CD4-positive, alpha-beta T cell treated with Interleukin-15 for 1 hour (primary cell): Measurements from ENCODE around the gene KLK3.
"Not testable (repeated sequence)": the region's sequence is repeated elsewhere in the genome, so short reads cannot be mapped to it uniquely, and the experiment has no call there.

Source experiments
- DNase-seq: peaks from one replicate; pipeline ENCODE4 v3.0.0-alpha.2; 2020

Gene KLK3

DNA sequence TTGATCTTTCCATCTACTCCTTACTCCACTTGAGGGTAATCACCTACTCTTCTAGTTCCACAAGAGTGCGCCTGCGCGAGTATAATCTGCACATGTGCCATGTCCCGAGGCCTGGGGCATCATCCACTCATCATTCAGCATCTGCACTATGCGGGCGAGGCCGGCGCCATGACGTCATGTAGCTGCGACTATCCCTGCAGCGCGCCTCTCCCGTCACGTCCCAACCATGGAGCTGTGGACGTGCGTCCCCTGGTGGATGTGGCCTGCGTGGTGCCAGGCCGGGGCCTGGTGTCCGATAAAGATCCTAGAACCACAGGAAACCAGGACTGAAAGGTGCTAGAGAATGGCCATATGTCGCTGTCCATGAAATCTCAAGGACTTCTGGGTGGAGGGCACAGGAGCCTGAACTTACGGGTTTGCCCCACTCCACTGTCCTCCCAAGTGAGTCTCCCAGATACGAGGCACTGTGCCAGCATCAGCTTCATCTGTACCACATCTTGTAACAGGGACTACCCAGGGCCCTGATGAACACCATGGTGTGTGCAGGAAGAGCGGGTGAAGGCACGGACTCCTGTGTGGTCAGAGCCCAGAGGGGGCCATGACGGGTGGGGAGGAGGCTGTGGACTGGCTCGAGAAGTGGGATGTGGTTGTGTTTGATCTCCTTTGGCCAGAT, 15.8 kb downstream of the KLK3 start:
- no peak for DNase-seq

DNA sequence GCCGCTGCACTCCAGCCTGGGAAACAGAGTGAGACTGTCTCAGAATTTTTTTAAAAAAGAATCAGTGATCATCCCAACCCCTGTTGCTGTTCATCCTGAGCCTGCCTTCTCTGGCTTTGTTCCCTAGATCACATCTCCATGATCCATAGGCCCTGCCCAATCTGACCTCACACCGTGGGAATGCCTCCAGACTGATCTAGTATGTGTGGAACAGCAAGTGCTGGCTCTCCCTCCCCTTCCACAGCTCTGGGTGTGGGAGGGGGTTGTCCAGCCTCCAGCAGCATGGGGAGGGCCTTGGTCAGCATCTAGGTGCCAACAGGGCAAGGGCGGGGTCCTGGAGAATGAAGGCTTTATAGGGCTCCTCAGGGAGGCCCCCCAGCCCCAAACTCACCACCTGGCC, 18.3 kb downstream of the KLK3 start, which contains the start of gene KLK2:
TSS of gene KLK2 (plus strand) at position 384 of the 400 bp plus-strand sequence. CDS start 35 bp downstream, outside the sequence.
- DNase-seq = no peak

DNA sequence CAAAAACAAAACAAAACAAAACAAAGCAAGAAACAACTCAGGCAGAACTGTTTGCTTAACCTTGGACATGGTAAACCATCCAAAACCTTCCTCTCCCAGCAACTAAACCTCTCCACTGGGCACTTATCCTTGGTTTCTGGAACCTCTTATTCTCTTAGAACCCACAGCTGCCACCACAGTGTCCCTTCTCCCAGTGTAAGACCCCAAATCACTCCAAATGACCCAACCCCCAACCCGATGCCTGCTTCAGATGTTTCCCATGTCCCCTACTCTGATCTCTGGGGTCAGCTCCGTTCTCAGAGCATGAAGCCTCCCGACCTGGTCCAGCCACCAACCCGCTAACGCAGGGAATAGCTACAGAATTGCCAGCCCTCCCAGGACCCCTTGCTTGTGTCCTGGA, 19.5 kb downstream of the KLK3 start:
- no peak for DNase-seq

DNA sequence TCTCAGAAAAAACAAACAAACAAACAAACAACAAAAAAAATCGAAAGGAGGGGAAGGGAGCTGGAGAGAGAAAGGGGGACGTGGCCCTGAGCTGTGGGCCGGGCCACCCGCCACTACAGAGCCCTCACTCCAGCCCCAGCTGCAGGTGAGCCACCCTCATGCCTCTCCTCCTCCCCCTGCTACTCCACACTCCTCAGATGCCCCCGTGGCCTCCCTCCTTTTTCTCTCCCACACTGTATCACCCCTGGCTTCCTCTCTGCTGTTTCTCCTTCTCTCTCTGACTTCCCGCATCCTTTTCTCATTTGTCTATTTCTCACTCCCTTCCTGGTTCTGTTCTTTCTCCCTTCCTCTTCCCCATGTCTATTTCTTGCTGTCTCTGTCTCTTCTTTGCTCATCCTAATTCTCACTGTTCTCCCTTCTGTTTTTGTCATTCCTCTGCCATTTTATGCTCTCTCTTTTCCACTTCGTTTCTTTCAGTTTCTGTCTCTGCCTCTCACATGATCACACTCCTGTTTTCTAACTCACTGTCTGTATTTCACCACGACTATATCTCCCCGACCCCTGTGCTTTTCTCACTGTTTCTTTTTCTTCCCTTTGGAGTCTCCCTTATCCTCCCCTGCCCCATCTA, 21.2 kb downstream of the KLK3 start:
- no peak for DNase-seq

DNA sequence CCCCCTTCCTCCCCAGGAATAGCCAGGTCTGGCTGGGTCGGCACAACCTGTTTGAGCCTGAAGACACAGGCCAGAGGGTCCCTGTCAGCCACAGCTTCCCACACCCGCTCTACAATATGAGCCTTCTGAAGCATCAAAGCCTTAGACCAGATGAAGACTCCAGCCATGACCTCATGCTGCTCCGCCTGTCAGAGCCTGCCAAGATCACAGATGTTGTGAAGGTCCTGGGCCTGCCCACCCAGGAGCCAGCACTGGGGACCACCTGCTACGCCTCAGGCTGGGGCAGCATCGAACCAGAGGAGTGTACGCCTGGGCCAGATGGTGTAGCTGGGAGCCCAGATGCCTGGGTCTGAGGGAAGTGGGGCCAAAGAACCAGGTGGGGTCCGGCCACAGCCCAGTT, 21.7 kb downstream of the KLK3 start:
- no peak for DNase-seq

DNA sequence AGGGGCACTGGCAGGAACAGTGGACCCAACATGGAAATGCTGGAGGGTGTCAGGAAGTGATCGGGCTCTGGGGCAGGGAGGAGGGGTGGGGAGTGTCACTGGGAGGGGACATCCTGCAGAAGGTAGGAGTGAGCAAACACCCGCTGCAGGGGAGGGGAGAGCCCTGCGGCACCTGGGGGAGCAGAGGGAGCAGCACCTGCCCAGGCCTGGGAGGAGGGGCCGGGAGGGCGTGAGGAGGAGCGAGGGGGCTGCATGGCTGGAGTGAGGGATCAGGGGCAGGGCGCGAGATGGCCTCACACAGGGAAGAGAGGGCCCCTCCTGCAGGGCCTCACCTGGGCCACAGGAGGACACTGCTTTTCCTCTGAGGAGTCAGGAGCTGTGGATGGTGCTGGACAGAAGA, 22.6 kb downstream of the KLK3 start:
- DNase-seq = no peak

DNA sequence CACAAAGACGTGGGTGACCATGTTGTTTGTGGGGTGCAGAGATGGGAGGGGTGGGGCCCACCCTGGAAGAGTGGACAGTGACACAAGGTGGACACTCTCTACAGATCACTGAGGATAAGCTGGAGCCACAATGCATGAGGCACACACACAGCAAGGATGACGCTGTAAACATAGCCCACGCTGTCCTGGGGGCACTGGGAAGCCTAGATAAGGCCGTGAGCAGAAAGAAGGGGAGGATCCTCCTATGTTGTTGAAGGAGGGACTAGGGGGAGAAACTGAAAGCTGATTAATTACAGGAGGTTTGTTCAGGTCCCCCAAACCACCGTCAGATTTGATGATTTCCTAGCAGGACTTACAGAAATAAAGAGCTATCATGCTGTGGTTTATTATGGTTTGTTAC, 24.1 kb downstream of the KLK3 start:
- DNase-seq = no peak

DNA sequence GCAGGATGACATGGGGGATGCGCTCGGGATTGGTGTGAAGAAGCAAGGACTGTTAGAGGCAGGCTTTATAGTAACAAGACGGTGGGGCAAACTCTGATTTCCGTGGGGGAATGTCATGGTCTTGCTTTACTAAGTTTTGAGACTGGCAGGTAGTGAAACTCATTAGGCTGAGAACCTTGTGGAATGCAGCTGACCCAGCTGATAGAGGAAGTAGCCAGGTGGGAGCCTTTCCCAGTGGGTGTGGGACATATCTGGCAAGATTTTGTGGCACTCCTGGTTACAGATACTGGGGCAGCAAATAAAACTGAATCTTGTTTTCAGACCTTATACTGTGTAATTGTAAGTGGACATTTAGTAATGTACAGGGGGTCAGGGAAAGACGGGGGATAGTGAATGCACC, 25.5 kb downstream of the KLK3 start:
- no peak for DNase-seq

DNA sequence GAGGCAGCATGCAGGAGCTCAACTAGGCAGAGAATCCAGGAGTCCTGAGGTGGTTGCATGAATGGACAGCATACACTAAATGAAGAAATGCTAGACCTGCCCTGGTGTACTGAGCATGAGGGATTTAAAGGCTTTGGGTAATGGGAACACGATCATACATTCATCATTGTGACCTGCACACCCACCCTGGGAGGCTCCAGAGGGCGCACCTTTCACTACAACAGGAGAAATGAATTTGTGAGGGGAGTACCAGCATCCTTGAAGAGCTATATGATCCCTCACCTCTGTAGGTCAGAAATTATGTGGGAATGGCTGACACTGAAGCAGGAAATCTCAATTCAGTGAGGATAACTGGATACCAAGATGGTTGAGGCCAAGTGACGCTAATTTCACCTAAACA, 27.5 kb downstream of the KLK3 start:
- no peak for DNase-seq

DNA sequence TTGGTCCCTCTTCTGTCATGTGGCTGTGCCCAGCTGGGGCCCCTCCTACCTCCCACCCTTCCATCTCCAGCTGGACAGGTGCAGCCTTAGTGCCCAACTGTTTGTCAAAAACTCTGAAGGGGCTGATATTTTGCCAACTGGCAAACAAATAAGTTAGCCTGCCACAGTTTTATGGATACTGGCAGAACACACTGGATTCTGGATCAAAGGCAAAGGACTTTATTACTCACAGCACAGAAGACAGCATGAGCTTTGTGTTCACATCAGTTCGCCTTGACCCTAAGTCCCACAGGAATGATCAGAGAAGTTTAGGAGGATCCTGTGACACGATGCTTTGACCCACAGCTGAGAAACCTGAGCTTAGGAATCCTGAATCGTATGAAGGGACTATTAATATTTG, 34.9 kb downstream of the KLK3 start:
- no peak for DNase-seq

DNA sequence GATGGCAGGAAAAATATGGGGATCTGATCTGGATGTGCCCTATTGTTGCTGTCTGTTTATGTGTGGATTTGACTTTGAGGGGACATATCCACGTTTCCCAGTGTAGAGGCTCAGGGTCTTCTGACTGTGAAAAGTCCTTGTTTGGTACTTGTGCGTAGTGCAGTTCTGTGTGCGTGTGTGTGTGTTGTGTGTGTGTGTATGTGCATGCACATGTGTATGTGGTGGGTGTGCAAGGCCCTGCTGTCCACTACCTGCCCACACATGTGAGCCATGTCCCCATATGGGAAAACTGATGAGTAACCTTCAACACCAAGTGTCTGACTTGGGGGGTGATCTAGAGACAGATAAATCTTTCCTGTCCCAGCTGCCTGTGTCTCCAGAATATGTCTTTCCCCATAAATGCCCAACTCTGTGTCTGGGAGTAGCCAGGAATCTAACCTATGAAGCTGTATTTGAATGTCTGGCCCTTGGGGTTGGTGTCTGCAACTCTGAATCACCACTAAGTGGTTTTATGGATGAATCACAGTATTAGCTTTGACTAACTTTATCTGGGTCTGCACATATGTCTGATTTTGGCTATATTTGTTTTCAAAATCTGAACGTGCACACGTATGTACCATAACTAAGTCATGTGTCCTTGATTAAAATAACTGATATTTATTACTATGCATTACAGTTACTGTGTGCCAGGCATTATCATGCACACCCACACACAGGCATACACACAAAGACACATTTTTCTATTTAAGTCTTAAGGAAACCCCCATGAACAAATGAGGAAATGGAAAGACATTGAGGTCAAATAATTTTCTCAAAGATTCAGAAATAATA, 35.9 kb downstream of the KLK3 start:
- DNase-seq = no peak

DNA sequence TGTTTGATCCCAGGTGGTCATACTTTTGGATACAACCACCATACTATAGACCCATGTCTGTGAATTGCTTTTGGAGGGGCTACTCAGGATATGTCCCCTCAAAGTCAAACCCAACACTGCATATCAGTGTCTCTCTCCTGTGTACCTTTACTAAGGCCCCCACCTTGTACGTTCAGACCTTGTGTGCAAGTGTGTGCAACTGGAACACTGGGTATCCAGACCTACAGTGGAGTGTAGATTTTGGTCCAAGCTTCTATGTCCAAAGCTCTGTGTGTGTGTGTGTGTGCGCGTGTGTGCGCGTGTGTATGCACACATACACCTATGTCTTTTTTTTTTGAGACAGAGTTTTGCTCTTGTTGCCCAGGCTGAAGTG, 36.5 kb downstream of the KLK3 start:
- no peak for DNase-seq

DNA sequence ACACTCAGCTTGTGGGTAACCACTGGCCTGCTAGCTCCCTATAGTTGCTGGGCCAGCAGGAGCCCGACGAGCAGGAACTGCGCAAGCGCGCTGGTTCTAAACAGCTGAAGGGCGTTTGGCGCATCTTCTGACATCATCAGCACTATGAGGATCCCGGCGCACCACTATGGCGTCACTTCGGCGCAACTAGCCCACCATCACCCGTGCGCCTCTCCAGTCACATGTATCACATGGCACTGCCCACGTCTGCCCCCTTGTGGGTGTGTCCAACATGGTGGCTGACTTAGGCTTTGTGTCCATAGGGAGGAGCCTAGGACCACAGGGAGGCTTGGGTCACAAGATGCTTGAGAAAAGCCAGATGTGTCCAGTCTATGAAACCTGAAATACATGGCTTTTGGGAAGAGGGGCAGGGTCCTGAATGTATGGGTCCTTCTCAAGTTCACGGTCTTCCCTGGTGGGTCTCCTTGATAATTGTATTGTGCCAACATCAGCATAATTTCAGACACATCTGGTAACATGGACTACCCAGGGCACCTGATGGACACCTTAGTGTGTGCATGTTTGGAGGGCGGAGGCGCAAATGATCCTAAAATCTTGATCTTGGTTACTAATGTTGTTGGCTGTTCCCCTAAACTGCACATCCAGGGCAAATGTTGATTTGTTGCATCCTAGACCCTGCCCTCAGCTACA, 38.5 kb downstream of the KLK3 start:
- no peak for DNase-seq

DNA sequence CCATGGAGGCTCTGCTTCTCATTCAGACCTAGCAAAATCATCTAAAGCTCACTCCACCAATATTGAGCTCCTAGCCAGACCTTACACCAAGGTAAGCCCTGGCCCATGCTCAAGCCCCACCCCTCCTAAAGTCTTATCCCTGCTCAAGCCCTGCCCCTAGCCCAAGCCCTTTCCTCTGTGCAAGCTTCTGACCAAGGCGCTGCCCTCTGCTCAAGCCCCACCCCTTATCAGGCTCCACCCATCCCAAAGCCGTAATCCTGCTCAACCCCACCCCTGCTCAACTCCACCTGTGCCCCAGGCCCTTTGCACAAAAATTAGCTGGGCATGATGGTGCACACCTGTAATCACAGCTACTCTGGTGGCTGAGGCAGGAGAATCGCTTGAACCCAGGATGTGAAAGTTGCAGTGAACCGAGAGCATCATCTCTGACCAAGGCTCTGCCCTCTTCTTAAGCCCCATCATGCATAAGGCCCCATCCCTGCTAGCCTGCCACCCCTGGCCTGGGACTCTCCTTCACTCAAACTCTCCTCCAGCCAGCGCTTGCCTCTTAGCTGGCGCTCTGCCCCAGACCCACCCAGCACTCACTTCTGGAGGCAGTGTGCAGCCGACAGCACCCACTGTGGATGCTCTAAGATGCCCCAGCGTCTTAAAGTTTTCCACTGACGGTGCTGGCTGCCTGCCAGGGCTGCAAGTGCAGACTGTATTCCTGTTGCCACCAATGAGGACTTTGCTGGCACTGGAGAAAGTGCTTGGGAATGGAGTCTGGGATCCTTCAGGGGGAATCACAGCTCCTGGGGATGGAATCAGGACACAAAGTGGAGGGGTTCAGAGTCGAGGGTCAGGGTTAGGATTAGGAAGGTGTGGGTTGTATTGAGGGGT, 40.0 kb downstream of the KLK3 start:
- no peak for DNase-seq

DNA sequence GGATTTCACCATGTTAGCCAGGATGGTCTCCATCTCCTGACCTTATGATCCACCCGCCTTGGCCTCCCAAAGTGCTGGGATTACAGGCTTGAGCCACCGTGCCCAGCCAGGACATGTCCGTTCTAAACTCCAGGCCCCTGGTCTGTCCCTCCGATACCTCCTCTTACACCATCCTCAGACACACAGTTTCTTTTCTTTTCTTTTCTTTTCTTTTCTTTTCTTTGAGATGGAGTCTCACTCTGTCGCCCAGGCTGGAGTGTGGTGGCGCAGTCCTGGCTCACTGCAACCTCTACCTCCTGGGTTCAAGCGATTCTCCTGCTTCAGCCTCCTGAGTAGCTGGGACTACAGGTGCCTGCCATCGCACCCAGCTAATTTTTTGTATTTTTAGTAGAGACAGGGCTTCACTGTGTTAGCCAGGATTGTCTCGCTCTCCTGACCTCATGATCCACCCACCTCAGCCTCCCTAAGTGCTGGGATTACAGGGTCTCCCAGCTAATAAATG, 41.4 kb downstream of the KLK3 start:
- not testable (repeated sequence) for DNase-seq

DNA sequence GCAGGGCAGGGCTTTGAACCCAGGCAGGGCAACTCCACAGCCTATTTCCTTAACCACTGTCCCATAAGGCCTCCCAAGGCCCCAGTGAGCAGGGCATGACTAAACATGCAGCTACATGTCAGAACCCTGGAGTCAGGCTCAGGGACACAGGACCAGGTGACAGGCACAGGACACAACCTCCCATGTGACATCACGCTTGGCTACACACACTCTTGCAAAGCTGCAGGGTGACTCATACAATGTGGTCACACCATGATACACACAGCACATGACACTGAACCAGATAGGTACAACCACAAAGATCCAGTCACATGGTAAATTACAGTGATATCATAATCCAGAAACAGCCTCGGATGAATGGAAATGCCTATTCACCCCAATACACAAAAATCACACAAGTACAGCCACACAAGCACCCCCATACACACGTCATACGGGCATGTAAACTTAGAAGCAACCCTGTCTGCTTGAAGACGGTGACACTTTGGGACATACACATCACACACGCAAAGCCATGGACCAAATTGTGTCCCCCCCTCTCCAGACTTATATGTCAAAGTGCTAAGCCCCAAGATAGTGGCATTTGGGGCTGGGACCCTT, 42.0 kb downstream of the KLK3 start:
- DNase-seq = peak; percentile 53

DNA sequence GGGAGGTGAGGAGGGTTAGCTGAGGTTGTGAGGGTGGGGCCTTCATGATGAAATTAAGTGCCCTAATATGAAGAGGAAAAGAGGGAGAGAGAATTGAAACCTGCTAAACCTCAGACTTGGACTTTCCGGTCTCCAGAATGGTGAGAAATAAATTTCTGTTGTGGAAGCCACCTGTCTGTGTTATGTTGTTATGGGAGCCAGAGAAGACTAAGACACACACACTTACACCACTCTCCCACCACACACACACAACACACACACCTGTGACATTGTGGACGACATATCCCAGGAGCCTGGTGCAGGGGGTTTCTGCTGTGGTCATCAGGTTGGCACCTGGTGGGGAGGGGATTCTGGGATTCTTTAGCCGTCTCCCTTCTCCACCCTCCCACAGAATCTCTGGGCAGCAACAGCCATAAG, 42.5 kb downstream of the KLK3 start:
- DNase-seq = no peak

DNA sequence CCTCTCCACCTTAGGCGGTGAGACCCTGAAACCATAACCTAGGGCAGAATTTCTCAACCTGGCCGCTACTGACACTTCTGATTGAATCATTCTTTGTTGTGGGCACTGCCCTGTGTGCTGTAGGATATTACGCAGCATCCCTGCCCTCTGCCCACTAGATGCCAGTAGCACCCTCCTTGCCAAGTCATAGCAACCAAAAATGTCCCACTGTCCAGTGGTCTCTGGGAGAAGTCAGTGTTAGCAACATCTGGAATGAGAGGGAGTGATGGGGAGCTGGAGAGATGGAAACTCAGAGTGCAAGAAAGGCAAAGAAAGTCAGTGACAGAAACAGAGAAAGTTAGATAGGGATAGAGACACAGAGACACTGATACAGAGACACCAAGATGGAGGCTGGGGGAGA, 42.9 kb downstream of the KLK3 start:
- no peak for DNase-seq

DNA sequence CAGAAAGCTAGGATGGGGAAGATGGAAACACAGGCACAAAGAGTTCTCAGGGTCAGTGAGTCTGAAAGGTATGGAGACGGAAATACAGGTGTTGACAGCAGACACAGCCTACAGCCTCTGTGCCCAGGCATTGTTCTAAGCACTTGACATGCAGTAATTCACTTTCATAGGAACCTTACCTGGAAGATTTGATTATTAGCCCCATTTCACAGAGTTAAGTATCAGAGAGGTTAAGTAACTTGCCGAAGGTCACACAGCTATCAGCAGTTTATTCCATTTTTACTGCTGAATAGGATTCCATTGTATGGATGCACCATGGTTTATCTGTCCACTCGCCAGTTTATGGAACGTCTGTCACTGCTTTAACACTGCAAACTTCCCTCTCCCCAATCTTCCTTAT, 43.3 kb downstream of the KLK3 start:
- no peak for DNase-seq

DNA sequence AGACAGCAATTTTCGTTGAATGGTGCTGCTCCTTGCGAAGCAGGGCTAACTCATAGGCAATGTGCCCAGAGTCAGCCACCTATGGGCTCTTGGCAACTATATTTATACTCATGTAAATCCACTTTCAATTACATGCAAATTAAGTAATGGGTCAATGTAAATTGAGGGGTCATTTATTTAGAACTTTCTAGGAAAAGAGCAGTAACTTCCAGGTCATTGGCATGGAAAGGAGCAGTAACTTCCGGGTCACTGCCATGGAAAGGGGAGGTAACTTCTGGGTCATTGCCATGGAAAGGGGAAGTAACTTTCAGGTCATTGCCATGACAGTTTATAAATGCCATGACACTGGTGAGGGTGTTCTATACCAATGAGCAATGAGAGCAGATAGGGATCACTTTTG, 44.9 kb downstream of the KLK3 start:
- no peak for DNase-seq

DNA sequence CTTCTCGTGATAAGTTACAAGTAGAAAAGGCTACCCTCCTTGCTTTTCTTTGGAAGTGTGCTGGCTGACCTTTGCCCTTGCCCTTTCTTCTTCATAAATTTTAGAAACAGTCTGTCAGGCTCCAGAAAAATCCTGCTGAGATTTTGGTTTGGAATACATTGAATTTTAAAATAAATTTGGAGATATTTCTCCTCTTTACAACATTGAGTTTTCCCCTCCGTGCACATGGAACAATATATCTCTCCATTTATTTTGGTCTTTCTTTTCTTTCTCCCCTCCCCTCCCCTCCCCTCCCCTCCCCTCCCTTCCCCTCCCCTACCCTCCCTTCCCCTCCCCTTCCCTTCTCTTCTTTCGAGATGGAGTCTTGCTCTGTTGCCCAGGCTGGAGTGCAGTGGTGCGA, 47.9 kb downstream of the KLK3 start:
- DNase-seq = no peak

DNA sequence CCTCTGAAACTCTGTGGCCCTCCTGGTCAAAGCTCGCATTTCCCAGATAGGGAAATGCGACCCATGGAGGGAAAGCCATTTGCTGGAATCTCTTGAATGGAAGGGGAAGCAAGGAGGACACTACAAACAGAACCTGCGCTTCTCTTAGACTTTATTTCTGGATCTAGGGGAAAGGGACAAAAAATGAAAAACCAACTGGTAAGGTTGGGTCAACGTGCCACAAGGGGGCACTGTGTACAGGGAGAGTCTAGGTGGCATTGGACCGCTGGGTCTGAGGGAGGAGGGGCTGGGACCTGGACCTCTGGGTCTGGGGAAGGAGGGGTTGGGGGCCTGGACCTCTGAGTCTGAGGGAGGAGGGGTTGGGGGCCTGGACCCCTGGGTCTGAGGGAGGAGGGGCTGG, 51.5 kb downstream of the KLK3 start:
- DNase-seq = no peak
